GM18907 (cell line): ENCODE measurements around the gene ADGRF1.

Experiments
- ATAC-seq: cut with Tn5 transposase; IDR thresholded peaks from one replicate; pipeline ENCODE4 v1.9.1; 2021; ENCODE audit warnings: mild to moderate bottlenecking, moderate library complexity; ENCODE audit not compliant: unreplicated experiment

The ADGRF1 gene

DNA sequence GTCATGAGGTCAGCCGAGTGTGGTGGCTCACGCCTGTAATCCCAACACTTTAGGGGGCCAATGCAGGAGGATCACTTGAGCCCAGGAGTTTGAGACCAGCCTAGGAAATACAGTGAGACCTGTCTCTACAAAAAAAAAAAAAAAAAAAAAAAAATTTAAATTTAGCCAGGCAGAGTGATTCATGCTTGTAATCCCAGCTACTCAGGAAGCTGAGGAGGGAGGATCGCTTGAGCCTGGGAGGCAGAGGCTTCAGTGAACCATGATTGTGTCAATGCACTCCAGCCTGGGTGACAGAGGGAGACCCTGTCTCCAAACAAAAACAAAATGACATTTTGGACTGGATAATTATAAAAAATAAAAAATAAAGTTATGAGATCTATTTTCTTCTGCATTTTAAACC is 56.2 kb downstream of the ADGRF1 start:
- no peak for ATAC-seq

DNA sequence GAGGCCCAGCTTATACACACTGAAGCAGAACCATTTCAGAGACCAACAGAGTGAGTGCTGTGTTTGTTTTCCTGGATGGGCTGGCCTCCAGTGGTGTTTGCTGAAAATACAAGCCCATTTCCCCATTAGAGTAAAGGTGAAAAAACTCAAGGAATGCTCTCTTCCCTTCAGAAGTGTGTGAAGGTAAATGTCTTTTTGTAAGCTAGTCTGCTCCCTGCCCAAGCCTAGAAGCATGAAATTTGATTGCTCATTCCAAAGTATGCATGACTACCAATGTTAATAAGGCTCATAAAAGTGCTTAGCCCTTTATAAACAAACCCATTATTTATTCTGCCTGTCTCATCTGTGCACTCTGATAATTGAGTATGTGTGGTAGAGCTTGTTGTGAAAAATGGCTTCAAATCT is 59.1 kb downstream of the ADGRF1 start:
- ATAC-seq: no peak

DNA sequence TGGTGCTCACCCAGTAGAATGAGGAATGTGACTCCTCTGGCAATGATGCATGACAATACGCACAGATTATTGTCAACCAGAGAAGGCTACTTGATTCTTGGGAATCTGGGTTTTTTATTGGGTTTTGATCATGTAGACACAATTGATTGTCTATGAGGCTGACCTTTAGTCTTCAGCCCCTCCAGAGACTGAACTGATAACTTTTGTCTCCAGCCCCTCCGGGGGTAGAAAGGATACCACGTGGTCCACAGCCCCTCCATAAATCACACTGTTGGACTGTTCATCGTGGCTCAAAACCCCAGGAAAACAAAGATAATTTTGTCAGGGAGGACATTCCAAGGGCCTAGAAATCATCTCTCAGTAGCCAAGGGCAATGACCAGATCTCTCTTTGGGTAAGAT is 62.9 kb downstream of the ADGRF1 start:
- ATAC-seq: no peak

DNA sequence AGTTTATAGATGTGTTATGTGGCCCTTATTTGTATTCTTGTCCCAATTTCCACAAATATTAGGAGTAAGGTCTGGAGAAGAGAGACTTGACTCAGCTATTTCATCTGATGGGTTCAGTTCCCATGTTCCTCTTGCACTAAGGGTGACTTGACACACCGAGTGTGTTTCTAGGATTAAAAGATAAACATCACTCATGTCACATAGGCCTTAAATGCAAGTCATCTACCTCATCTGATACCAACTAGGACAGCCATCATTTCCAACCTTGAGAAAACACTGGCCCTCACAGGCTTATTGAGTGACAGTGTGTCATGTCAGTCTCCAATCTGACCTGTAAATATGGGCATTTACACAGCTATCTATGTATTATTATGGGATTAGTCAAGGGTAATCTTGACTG is 67.3 kb downstream of the ADGRF1 start:
- ATAC-seq: no peak

DNA sequence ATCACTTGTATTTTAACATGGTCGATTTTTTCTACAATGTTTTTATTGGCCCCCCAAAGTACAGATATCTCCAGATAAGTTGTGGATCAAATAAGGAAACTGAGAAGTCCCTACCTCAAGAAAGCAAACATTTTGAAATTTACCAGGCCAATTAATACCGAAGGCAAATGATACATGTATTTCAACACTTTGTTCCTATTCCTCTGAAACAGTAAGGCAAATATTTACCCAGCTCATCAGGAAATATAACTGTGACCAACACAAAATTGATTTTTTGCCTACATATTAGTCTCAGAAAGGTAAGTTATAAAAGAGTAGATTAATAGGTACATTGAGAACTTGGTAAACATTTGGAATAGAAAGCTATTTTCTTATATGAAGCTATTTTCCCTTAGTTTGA is 69.1 kb downstream of the ADGRF1 start:
- ATAC-seq: no peak

DNA sequence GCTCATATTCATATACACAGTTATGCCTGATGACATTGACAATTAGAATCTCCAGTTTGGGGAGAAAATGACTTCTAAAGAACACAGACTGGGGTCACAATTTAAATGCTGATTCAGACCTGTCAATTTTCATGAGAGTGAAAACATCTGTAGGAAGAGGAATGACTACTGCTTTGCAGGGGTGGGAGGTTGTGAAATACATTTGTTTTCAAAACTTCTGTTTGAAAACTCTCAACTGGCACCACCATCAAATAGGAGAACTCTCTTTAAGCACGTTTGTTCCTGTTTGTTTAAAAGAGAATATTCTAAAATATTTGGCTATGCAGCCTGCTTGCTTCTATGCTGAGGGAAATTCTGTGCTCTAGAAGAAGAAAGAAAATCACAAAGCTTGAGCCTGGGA is 69.6 kb downstream of the ADGRF1 start:
- no peak for ATAC-seq

DNA sequence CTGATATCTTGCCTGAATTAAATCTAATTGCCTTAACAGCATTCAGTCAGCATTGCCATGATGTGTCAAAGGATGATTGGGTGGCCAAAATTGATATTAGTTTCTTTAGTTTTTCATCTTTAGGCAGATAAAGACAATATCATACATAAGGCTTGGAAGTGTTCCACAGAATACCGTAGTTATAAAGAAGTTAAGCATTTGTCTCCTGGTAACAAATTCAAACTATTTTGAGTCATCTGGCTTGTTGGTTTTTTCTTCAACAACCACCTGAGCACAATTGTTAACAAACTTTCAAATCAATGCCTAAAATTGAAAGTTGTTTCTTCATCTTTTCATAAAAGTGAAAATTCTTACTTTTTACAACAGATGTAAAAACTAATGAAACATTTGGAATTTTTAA is 72.9 kb downstream of the ADGRF1 start:
- no peak for ATAC-seq

DNA sequence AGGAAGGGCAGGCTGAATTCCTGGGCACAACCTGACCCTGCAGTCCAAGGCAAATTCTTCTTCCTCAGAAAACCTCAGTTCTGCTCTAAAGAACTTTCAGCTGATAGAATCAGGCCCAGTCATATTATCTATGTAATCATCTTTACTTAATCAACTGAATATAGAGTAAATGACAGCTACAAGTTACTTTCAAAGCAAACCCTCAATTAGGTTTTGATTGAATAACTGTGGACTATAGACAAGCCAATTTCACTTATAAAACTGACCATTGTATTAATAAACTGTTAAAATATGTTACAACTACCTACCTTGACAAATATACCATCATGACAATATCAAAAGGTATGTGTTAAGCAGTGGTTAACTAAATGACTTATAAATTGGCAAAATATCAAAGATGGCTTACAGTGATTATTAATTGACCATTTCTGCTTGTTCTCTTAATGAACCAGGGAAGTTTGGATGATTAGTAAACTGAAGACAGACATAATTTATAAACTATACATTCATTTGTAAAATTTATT is 74.2 kb downstream of the ADGRF1 start:
- no peak for ATAC-seq

DNA sequence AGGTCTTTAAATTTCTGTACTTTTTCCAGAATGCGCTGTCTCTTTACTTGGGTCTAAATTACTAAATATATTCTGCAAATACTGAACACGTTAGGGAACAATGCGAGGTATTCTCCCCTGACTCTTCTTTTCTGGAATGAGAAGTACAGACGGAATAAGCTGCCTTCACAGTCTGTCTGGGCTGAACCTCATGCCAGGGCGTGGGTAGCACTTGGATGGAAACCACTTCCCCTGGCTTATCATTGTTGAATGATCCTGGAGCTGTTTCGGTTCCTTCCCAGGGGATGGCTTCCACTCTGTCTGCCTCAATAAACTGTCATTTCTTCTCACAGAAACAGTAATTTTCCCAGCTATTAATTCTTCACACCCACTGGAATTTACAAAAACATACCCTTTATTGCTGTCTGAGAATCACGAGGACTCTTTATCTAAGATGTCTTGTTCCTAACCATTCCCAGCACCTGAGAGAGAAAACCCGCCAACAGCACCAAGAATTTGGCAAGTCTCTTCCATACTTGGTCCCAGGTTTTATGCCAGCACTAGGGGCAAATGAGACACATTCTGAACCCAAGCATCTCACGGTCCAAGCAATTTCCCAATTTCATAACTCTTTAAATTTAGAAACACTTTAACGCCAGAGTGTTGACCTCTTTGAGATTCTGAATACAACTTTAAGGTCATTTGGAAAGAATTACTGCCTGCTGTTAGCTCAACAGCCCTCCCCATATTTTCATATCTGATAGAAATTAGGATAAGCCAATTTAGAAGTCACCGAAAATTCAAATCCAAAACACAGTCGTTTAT is 77.2 kb downstream of the ADGRF1 start:
- ATAC-seq: no peak

DNA sequence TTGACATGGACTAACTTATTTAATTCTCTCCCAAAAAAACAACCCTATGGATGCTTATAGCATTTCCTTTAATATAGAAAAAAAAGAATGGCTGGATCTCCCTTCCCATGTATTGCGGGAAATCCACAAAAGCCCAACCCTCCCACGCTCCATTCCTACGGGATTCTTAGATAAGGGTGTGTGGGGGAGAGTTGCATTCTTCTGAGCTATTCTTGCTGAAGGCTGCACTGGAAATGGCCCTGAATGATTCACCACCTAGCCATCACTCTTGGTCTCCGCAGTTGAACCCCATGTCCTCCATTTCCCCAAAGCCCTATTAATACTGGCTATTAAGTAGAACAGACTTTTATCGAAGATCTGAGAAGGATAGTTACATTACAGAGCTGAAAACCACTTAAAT is 78.5 kb downstream of the ADGRF1 start:
- ATAC-seq: no peak

DNA sequence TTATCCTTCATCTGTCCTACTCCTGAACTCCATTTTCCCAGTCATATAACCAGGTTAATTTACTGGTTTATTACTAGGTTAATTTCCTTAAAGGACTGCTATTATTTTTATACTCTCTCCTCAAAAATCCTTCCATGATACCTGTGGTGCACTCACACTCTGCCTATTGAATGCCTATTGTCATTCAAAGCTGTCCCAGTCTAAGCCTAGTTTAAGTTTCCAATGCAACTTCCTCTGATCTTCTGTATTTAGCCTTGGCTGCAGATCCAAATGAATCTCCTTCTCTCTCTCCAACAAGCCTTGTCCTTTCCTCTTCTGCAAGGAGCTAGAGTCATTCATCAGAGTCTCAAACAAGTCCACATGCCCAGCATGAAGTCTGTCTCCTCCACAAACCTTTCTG is 79.1 kb downstream of the ADGRF1 start:
- ATAC-seq: no peak

DNA sequence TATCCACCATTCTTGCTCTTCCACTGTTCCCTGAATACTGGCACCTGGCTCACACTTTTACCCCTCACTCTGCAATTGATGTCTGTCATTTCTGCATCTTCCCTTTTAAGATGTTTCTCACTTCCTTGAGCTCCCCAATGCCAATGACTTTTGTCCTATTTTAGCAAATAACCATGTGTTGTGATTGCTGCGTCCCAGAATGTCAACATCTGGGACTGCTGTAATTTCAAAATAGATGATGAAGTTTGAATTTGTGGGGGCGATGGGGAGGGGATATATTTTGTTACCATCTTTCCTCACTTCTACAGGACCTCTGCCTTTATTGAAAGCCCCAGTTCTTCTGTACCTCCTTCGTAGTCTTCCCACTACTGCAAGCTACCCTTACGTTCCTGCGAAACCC is 80.4 kb downstream of the ADGRF1 start:
- ATAC-seq: no peak

DNA sequence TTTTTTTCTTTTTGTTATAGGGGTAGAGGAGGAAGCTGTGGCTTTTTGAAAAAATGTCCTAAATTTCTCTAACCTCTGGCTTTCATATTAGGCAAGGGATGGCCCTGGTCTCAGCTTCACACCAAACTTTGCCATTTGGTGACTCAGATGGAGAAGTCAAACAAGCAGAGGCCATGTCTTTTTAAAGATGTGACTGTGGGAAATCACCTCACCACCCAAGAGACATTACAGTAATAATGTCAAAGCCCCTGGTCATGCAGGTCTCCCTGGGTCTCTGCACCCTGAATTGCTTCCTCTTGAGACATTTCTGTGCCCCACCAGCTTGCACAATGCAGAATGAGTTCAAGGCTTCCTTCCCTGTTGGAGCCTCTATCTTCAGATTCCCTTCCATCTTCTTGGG is 80.9 kb downstream of the ADGRF1 start:
- no peak for ATAC-seq

DNA sequence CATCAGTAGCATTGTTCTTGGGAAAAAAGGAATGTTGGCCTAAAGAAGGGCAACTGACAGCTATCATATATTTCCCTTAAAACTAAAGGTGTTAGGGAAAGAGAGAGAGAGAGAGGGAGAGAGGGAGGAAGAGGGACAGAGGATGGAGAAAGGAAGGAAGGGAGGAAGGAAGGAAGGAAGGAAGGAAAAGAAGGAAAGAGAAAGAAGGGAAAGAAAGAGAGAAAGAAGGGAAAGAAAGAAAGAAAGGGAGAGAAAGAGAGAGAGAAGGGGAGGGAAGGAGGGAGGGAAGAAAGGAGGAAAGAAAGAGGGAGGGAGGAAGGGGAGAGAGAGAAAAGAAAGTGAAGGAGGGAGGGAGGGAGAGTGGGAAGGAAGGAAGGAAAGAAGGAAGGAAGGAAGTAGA is 82.7 kb downstream of the ADGRF1 start:
- ATAC-seq: no peak

DNA sequence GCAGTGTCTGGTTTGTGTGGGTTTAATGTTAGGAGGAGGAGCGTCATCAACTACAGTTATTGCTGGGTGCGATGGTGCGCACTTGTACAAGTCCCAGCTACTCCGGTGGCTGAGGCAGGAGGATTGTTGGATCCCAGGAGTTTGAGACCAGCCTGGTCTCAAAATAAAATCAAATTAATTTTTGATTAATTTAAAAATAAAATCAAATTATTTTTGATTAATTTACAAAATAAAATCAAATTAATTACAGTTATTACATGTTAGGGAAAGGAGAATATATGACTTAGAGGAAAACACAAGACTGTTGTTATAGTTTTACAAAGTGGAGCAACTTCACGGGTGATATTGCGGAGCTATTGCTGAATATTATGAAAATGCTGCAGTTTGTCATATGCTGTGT is 85.7 kb downstream of the ADGRF1 start:
- no peak for ATAC-seq

DNA sequence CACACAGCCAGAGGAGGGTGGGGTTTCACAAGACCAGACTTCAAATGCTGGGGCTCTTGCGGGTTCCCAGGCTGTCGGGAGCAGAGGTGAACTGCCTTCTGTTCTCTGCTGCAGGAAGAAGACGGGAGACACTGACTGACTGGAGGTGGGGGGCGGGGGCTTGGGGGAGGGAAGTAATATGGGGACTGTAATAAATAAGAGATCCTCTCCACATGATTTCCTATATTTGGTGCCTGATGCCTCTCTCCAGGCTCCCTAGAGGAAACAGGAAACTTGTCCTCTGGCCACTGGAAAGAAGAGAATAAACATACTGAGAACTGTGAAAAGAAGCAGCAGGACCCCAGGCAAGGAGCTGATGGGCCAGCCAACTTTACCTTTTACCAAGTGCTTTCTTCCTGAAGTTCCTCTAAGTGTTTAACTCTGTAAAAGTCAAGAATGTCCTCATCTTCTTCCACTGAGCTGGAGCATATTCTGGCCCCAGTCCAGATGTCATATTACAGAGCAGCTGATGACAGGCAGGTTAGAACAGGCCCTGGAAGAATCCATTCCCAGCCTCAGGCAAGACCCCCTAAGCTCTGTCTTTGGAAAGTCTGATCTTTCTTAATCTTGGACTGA is 87.2 kb downstream of the ADGRF1 start:
- ATAC-seq: no peak

DNA sequence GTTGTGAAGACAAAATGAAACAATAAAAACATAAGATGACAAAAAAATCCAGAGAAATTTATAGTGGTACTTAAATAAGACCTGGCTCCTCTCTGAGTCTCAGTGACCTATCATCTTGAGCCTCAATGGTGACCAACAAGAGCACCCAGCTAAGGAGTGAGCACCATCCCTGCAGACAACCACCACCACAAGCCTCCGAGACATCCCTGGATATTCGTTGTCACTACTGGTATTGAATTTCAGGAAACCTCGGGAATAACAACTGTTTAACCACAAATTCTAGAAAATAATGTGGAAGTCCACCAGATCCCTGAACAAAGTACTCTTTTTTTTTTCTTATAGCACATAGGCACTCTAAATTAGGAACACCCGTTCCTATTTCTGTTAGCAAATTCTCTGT is 88.2 kb downstream of the ADGRF1 start:
- ATAC-seq: no peak

DNA sequence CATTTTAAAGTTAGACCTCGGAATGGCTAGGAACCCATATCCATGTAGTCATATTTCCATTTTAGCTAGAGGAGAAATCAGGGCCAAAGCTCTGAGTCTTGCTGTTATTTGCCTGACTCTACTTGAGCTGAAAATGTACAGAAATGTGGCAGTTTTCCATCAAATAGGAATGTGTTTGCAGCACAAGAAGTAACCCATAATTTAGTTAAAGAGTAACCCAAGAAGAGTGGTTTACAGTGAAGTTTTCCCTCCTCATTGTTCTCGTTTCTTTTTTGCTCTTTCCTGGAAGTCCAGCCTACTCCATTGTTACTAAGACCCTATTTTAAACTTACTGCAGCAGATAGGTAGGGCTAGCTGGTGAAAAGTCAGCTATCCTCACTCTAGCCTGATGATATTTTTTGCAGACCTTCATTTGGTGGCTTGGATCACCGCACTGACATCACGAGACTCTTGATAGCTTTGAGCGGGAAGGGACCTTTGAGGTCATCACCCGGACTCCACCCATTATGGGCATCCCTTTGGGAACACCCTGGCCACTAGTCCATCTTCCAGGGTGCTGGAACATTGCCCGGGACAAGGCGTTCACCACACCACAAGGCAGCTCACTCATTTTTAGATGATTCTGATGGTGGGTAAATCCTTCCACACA is 92.4 kb downstream of the ADGRF1 start:
- ATAC-seq: no peak

DNA sequence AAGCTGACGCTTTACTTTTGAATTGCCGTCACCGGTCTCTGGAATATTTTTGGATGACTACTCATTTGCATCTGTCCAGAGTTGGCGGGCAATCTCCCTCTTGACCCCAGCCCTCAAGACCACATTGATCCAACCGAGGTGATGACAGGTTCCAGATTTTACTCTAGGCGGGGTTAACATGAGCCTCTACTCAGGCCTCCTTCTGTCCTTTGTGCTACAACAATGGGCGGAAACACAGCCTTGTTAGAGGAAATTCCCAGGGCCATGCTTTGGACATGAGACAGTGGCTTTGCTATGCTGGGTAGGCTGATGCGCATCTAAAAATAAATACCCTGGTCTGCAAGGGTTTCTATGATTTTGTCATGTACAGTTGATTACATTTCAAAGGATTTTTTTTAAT is 93.4 kb downstream of the ADGRF1 start:
- no peak for ATAC-seq
